ENCODE measurements around the gene SORCS2.

DNA sequence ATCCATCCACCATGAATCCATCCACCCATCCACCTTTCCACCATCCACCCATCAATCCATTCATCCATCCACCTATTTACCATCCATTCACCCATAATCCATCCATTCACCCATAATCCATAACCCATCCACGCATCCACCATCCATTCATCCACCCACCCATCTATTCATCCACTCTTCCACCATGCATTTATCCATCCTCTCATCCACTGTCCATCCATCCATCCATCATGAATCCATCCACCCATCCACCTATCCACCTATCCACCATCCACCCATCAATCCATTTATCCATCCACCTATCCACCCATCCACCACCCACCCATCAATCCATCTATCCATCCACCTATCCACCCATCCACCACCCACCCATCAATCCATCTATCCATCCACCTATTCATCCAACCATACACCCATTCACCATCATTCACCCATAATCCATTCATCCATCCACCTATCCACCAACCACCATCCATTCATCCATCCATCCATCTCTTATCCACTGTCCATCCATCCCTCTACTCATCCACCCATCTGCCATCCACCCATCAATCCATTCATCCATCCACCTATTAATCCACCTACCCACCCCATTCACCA is 422.1 kb downstream of the SORCS2 start:
- TF ChIP-seq, protein P1, sequence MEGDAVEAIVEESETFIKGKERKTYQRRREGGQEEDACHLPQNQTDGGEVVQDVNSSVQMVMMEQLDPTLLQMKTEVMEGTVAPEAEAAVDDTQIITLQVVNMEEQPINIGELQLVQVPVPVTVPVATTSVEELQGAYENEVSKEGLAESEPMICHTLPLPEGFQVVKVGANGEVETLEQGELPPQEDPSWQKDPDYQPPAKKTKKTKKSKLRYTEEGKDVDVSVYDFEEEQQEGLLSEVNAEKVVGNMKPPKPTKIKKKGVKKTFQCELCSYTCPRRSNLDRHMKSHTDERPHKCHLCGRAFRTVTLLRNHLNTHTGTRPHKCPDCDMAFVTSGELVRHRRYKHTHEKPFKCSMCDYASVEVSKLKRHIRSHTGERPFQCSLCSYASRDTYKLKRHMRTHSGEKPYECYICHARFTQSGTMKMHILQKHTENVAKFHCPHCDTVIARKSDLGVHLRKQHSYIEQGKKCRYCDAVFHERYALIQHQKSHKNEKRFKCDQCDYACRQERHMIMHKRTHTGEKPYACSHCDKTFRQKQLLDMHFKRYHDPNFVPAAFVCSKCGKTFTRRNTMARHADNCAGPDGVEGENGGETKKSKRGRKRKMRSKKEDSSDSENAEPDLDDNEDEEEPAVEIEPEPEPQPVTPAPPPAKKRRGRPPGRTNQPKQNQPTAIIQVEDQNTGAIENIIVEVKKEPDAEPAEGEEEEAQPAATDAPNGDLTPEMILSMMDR (IDR thresholded peaks at IDR 0.05): no peak
- no peak for TF ChIP-seq POLR2A (IDR thresholded peaks at IDR 0.05)
